K562 (cell line): ENCODE results near the gene NUPR1. TPM values are rescaled to one million over a fixed set of nuclear protein-coding genes. Genes with fewer than 3 reads are reported as not detected.

Experiments used
- CCNT2 ChIP-seq: IDR thresholded peaks from 2 replicates; pipeline ENCODE4 v1.6.1; 2011; ENCODE audit warnings: borderline replicate concordance, low read depth, mild to moderate bottlenecking, moderate library complexity, mixed read lengths, low read length; ENCODE audit not compliant: insufficient read length; ENCODE audit errors: extremely low read depth
- DEAF1 ChIP-seq: fragments of 450-650 bp; formaldehyde crosslinking; IDR thresholded peaks from 2 replicates; pipeline ENCODE4 v1.4.0; 2020; ENCODE audit warnings: mild to moderate bottlenecking, moderate library complexity
- E2F4 ChIP-seq: sonication (generic); formaldehyde crosslinking; IDR thresholded peaks from 2 replicates; pipeline ENCODE4 v1.8.0; 2022; ENCODE audit warnings: mild to moderate bottlenecking, low read depth, missing genetic modification reagents
- EP400 ChIP-seq: fragments of 450-650 bp; IDR thresholded peaks from 2 replicates; pipeline ENCODE4 v1.6.1; 2017; ENCODE audit warnings: antibody characterized with exemption, mild to moderate bottlenecking, moderate library complexity
- MNT ChIP-seq, 2 experiments: fragments of 450-650 bp; conservative IDR thresholded peaks; 2 replicates each; pipeline ENCODE4 v1.6.1; 2017; ENCODE audit warnings: mild to moderate bottlenecking in 2 of 2, moderate library complexity in 2 of 2
- PCBP2 ChIP-seq: fragments of 200-400 bp; formaldehyde crosslinking; IDR thresholded peaks from 2 replicates; pipeline ENCODE4 v1.6.1; 2018; ENCODE audit warnings: low read length, low read depth, mild to moderate bottlenecking, moderate library complexity; ENCODE audit not compliant: poor library complexity, severe bottlenecking
- RAD21 ChIP-seq, 2 experiments: fragments of 250-450 bp in 1 of 2; fragments of 450-650 bp in 1 of 2; sonication (Bioruptor Pico) in 1 of 2; formaldehyde crosslinking in 1 of 2; IDR thresholded peaks in 1 of 2; conservative IDR thresholded peaks in 1 of 2; 2 replicates each; pipeline versions ENCODE4 v1.4.0 to v1.8.0; 2020 to 2022; ENCODE audit warnings: mild to moderate bottlenecking in 2 of 2, moderate library complexity in 1 of 2
- RBM17 ChIP-seq: fragments of 200-400 bp; formaldehyde crosslinking; IDR thresholded peaks from 2 replicates; pipeline ENCODE4 v1.6.1; 2017; ENCODE audit warnings: low read depth, mild to moderate bottlenecking, low read length, borderline replicate concordance
- RFX7 ChIP-seq: fragments of 250-450 bp; sonication (Bioruptor Pico); IDR thresholded peaks from 2 replicates; pipeline ENCODE4 v1.5.1; 2021; ENCODE audit warnings: mild to moderate bottlenecking
- TAF7 ChIP-seq: fragments of 450-650 bp; IDR thresholded peaks from 2 replicates; pipeline ENCODE4 v1.6.1; 2016; ENCODE audit warnings: missing genetic modification characterization, missing compliant biosample characterization
- WHSC1 ChIP-seq: IDR thresholded peaks from one replicate; pipeline ENCODE4 v1.6.1; 2012; ENCODE audit warnings: low read length, control low read depth, inconsistent platforms
- ZBTB26 ChIP-seq: fragments of 450-650 bp; formaldehyde crosslinking; IDR thresholded peaks from 2 replicates; pipeline ENCODE4 v1.4.0; 2022; ENCODE audit warnings: missing genetic modification characterization
- ZBTB49 ChIP-seq: sonication (generic); formaldehyde crosslinking; IDR thresholded peaks from 2 replicates; pipeline ENCODE4 v1.8.0; 2022; ENCODE audit warnings: missing genetic modification reagents, mild to moderate bottlenecking, borderline replicate concordance
- ZNF436 ChIP-seq: fragments of 250-450, 450-650 bp; sonication (Bioruptor Pico); formaldehyde crosslinking; IDR thresholded peaks from 2 replicates; pipeline ENCODE4 v1.7.0; 2020; ENCODE audit warnings: mild to moderate bottlenecking
- ZNF449 ChIP-seq: fragments of 250-450 bp; sonication (Bioruptor Pico); IDR thresholded peaks from 2 replicates; pipeline ENCODE4 v1.8.0; 2022; ENCODE audit warnings: moderate library complexity, mild to moderate bottlenecking, inconsistent platforms
- polyA plus RNA-seq, 8 experiments: library from polyadenylated mRNA; depleted of rRNA in 4 of 8; stranded (reverse) in 5 of 8; unstranded in 3 of 8; fragments of >200 nt; fragmentation: Nextera tagmentation in 2 of 8; fragmentation: Illumina TruSeq in 1 of 8; extraction: Ambion mirVana in 2 of 8; extraction: Trizol in 1 of 8; gene quantifications; 2 replicates each; pipeline versions ENCODE4 v1.2.1 to v1.2.3, GENCODE V29; 2011 to 2014; ENCODE audit warnings: inconsistent platforms in 1 of 8, missing spikeins in 1 of 8
- total RNA-seq, 7 experiments: library from RNA; depleted of rRNA in 6 of 7; stranded (reverse); fragments of >200 nt in 6 of 7; fragmentation: Illumina TruSeq in 2 of 7; extraction: Trizol in 2 of 7; gene quantifications; 2 replicates each; pipeline versions ENCODE4 v1.2.1 to v1.2.3, GENCODE V29; 2011 to 2021; ENCODE audit warnings: low replicate concordance in 1 of 7

The NUPR1 gene
- total and polyA plus RNA-seq, 9 of the 15 experiments (the other 6 are each of a cell fraction or from before 2014, with no cell fraction given), result 0.07 to 1.5 (median 0.27) TPM

- TF ChIP-seq MNT (conservative IDR thresholded peaks at IDR 0.05) (no peak; a peak in 1 of 4 replicates), WHSC1 (no peak), RFX7 (CRISPR knock-in tag) (no peak), PCBP2 (no peak), ZNF436 (no peak), E2F4 (CRISPR knock-in tag) (no peak), DEAF1 (CRISPR knock-in tag) (no peak), TAF7 (no peak; the same call in 1 of the 2 replicates), RAD21 (CRISPR knock-in tag; conservative IDR thresholded peaks at IDR 0.05 in 1 of 2, IDR thresholded peaks at IDR 0.05 in 1 of 2) (no peak), ZBTB49 (CRISPR knock-in tag) (no peak), CCNT2 (no peak), EP400 (no peak), RBM17 (no peak), ZBTB26 (no peak), ZNF449 (no peak)
These were observed 44.5 kb downstream of the NUPR1 start, which contains the start of gene APOBR (continued) for GRCh38 chr16:28494121-28494851.
